Measurements from ENCODE around the gene ZNF423.

Gene ZNF423

GRCh38 chr16:49471038-49471727 lies 384.7 kb downstream of the ZNF423 start:
- CTCF ChIA-PET, result no interaction called here
- H3K4me3 ChIP-seq (ENCODE audit: low read depth, low read length), result no peak overlapping the region
- POLR2A ChIA-PET, result no interaction called here
- no peak for DNase-seq (ENCODE audit: low read depth, low spot score)
- TF ChIP-seq, protein P1, sequence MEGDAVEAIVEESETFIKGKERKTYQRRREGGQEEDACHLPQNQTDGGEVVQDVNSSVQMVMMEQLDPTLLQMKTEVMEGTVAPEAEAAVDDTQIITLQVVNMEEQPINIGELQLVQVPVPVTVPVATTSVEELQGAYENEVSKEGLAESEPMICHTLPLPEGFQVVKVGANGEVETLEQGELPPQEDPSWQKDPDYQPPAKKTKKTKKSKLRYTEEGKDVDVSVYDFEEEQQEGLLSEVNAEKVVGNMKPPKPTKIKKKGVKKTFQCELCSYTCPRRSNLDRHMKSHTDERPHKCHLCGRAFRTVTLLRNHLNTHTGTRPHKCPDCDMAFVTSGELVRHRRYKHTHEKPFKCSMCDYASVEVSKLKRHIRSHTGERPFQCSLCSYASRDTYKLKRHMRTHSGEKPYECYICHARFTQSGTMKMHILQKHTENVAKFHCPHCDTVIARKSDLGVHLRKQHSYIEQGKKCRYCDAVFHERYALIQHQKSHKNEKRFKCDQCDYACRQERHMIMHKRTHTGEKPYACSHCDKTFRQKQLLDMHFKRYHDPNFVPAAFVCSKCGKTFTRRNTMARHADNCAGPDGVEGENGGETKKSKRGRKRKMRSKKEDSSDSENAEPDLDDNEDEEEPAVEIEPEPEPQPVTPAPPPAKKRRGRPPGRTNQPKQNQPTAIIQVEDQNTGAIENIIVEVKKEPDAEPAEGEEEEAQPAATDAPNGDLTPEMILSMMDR (IDR thresholded peaks at IDR 0.05; ENCODE audit: insufficient read depth, low read length, missing control alignments), result no peak

GRCh38 chr16:49470513-49470991 lies 385.4 kb downstream of the ZNF423 start:
- TF ChIP-seq, protein P1 (IDR thresholded peaks at IDR 0.05; ENCODE audit: insufficient read depth, low read length, missing control alignments), result no peak
- no peak for DNase-seq (ENCODE audit: low read depth, low spot score)
- H3K4me3 ChIP-seq (ENCODE audit: low read depth, low read length), result no peak overlapping the region
- CTCF ChIA-PET, result no interaction called here
- POLR2A ChIA-PET, result no interaction called here

DNA sequence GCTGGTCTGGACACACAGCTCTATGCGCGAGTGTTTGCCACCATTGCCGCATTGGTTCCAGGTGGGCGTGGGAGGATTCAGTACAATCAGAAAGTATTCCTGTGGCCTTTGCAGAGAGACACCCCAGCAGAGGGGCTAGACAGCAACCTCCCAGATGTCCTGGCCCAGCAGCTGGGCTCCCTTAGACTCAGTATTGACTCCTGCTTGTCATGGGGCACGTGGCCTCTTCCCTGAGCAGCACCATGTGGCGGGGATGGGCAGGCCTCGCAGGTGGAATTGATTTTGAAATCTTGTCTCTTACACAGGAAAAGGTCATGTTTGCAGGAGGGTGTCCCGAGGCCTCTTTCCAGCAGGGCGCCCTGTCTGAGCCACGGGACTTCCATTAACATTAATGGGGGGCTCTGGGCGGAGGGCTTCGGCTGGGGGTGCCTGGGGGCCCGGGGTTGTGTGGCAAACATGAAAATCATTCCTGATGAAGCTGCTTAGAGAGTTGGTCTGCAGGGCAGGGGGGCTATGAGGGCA lies 385.9 kb downstream of the ZNF423 start:
- ChIA-PET CTCF (no interaction called here), POLR2A (no interaction called here)
- TF ChIP-seq, protein P1 (IDR thresholded peaks at IDR 0.05; ENCODE audit: insufficient read depth, low read length, missing control alignments), result no peak
- no peak overlapping the region for H3K4me3 ChIP-seq (ENCODE audit: low read depth, low read length)
- DNase-seq (ENCODE audit: low read depth, low spot score), result no peak

GRCh38 chr16:49469311-49469670 lies 386.6 kb downstream of the ZNF423 start:
- ChIA-PET CTCF (no interaction called here), POLR2A (no interaction called here)
- no peak for DNase-seq (ENCODE audit: low read depth, low spot score)
- TF ChIP-seq, protein P1 (IDR thresholded peaks at IDR 0.05; ENCODE audit: insufficient read depth, low read length, missing control alignments), result no peak
- H3K4me3 ChIP-seq (ENCODE audit: low read depth, low read length), result no peak overlapping the region

DNA sequence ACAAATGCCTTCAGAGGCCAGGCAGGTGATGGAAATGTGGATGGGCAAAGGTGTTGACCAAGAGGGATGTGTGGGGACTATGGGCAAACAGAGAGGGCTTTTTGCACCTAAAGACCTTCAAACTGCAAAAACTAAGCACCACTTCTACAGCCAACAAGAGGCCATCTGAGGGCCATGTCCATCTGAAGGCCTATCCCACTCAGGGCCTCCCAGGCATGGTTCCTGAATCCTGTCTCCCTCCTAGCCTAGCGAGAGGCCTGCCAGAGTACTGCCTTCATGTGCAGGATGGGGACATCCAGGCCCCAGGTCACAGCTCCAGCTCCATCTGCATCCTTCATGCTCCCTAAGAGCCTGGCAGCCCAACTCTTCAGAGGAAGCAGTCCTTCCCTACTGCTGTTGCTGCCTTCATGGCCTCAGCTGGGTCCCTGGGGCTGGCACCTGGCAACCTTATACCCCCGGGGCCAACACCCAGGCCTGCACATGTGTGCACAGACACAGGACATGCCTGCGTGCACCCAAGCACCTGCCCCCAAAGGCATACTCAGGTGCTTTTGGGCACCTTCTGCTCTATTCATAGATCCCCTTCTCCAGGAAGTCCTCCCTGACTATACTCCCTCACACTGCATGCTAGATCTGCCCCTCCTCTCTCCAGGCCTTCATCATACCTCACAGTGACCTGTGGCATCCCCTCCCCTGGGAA lies 387.2 kb downstream of the ZNF423 start:
- POLR2A ChIA-PET, result no interaction called here
- H3K4me3 ChIP-seq (ENCODE audit: low read depth, low read length), result no peak overlapping the region
- TF ChIP-seq, protein P1 (IDR thresholded peaks at IDR 0.05; ENCODE audit: insufficient read depth, low read length, missing control alignments), result no peak
- no peak for DNase-seq (ENCODE audit: low read depth, low spot score)
- CTCF ChIA-PET, result no interaction called here

DNA sequence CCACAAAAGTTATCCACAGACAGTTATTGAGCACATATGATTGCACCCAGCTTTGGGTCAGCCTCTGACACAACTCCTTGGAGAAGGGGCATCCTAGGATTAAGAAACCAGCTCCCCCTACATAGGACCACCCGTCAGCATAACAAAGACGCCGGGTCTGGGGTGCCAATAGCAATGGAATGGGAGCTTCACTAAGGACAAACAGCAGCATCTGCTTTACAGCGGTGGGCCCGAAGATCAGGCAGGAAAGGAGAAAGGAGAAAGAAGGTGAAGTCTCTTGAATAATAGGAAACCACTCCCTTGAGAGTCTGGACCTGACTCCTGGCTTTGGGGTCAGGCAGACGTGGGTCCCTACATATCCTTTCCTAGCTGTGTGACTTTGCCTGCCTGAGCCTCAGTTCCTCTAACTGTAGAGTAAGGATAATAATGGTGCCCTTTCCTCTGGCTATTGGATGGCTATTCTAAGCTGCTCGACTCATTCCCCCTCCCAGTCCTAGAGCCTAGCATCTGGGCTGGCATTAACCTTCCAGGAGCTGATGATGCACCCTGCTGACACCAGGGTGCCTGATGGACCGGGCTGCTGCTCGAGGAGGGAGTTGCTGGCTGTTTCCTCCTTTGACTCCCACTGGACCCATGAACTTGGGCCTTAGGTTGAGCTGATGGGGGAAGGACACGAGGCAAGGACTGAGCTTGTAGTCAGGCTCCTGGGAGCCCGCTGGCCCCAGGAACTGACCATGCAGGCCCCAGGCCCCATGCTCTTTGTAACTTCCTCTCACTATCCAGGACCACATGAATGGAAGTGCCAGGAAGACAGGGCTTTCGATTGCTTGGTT lies 388.2 kb downstream of the ZNF423 start:
- TF ChIP-seq, protein P1 (IDR thresholded peaks at IDR 0.05; ENCODE audit: insufficient read depth, low read length, missing control alignments), result no peak
- DNase-seq (ENCODE audit: low read depth, low spot score), result no peak
- H3K4me3 ChIP-seq (ENCODE audit: low read depth, low read length), result no peak overlapping the region
- POLR2A ChIA-PET, result no interaction called here
- CTCF ChIA-PET, result no interaction called here

All from AG04449 (cell line).